RPMI7951 (cell line): ENCODE results near the gene MTREX. TPM values are rescaled to one million over a fixed set of nuclear protein-coding genes. Genes with fewer than 3 reads are reported as not detected.

Source experiments
- DNase-seq: peaks from one replicate; pipeline ENCODE4 v3.0.0-alpha.2; 2012; ENCODE audit warnings: low read depth
- total RNA-seq: library from RNA; depleted of rRNA; stranded (reverse); fragments of >200 nt; shearing (Covaris generic); gene quantifications from 2 replicates; pipeline ENCODE4 v1.2.3, GENCODE V29; 2014; rRNA removed

The MTREX gene
- total RNA-seq, 1 experiment from 2014 or later = 113 TPM

DNA sequence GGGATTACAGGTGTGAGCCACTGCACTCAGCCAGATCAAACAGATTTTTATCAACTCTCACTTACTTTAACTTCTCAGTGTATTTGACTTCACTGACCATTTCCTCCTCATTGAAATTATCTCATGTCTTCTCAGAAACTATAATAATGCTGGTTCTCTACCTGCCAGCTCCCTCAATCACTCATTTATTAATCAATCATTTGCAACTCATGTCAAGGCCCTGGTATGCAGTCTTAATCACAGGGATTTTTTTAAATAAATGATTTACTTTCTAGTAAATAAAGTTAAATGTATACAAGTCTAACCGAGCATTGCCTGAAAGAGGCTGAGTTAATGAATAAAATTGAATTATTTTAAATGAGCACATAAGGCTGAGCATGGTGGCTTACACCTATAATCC lies 163.7 kb downstream of the MTREX start:
- DNase-seq = no peak

DNA sequence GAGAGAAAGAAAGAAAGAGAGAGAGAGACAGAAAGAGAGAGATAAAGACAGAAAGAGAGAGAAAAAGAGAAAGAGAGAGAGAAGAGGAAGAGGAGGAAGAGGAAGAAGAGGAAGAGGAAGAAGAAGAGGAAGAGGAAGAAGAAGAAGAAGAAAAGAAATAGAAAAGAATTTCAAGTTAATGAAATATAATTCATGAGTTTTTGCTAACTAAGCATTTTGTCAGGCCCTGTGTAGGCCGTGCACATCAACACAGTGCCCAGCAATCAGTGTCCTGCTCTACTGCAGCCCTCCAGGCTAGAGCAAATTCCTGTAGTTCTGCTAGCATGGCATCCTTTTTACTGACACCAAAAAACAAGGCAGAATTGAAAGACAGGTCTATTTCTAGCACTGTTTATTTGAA lies 164.9 kb downstream of the MTREX start:
- no peak for DNase-seq

Other genes starting within 250 kb of the MTREX start
- not detected in 2 replicates for gene GZMA, start 205.3 kb upstream of the MTREX start, total RNA-seq
- 99.8 and 116 TPM in 2 replicates for gene GPX8, start 147.8 kb upstream of the MTREX start, total RNA-seq
- not detected in 2 replicates for gene CDC20B, start 134.8 kb upstream of the MTREX start, total RNA-seq
- gene MCIDAS, start 80.7 kb upstream of the MTREX start, total RNA-seq = under 0.01 and 0.20 TPM in 2 replicates
- gene CCNO, start 74.4 kb upstream of the MTREX start, total RNA-seq = 1.2 and 2.6 TPM in 2 replicates
- gene DHX29, start 295 bp upstream of the MTREX start, total RNA-seq = 21.5 and 26.3 TPM in 2 replicates
- gene PLPP1, start 227.0 kb downstream of the MTREX start, total RNA-seq = 26.7 and 30.3 TPM in 2 replicates